Measurements from ENCODE around the gene SUMF2. TPM values are rescaled to one million over a fixed set of nuclear protein-coding genes. Genes with fewer than 3 reads are reported as not detected.

The SUMF2 gene
- total RNA-seq, 4 donors from 2014 or later: 119 to 170 (median 164) TPM

- Histone ChIP-seq H3K4me1 (no peaks in the 10 kb centered on the region), H3K27me3 (no peaks in the 10 kb centered on the region), H3K9me3 (no peaks in the 10 kb centered on the region), H3K36me3 (no peaks in the 10 kb centered on the region), H3K4me3 (replicated peaks in 1 of 3) (peak within 1 kb of the TSS; percentile 9 to 51 (median 36)), H3K27ac (peak within 1 kb of the TSS; percentile 36 to 67 (median 55))
- peak in 1 of 6 experiments; percentile 7 for TF ChIP-seq CTCF (IDR thresholded peaks at IDR 0.05)
- peak in 1 of 2 donors; percentile 58 for TF ChIP-seq POLR2A (IDR thresholded peaks at IDR 0.05)
- 4 to 13% methylated on average over 9 to 12 of the region's 65 CpGs for WGBS, 2 donors
- intact Hi-C loops (cut with DNase I): no loop called here
- DNase-seq: peak; percentile 72 to 79
Measured at GRCh38 chr7:56115852-56116538, 51.9 kb downstream of the SUMF2 start, which contains the start of gene NUPR2. Gene NUPR2 (minus strand): TSS chr7:56116417. CDS start chr7:56116314, 103 bp downstream.

- intact Hi-C loops (cut with DNase I): no loop called here
- Histone ChIP-seq H3K27ac (no peak overlapping the region), H3K4me3 (replicated peaks in 1 of 3) (no peak overlapping the region), H3K9me3 (no peaks in the 10 kb centered on the region), H3K4me1 (peaks cover 4 to 14% of the 10 kb centered on the region in 2 donors), H3K36me3 (no peaks in the 10 kb centered on the region), H3K27me3 (no peaks in the 10 kb centered on the region)
- no peak for TF ChIP-seq CTCF (IDR thresholded peaks at IDR 0.05)
- no peak for TF ChIP-seq POLR2A (IDR thresholded peaks at IDR 0.05)
- DNase-seq: no peak
- 90 to 91% methylated on average over 6 of the region's 6 CpGs for WGBS, 2 donors
Measured at GRCh38 chr7:56121440-56121839, 57.4 kb downstream of the SUMF2 start.

GRCh38 chr7:56124981-56125380, 60.9 kb downstream of the SUMF2 start:
- TF ChIP-seq CTCF (IDR thresholded peaks at IDR 0.05): no peak
- no peak for TF ChIP-seq POLR2A (IDR thresholded peaks at IDR 0.05)
- H3K4me1 ChIP-seq: peaks cover 4 to 14% of the 10 kb centered on the region in 2 donors
- 21 to 48% methylated on average over 3 to 5 of the region's 6 CpGs for WGBS, 2 donors
- no peaks in the 10 kb centered on the region for H3K27me3 ChIP-seq
- H3K4me3 ChIP-seq (replicated peaks in 1 of 3): no peak overlapping the region
- intact Hi-C loops (cut with DNase I): no loop called here
- DNase-seq: peak; percentile 55 to 64
- no peaks in the 10 kb centered on the region for H3K9me3 ChIP-seq
- H3K36me3 ChIP-seq: no peaks in the 10 kb centered on the region
- no peak overlapping the region for H3K27ac ChIP-seq

- intact Hi-C loops (cut with DNase I): no loop called here
- 81 to 87% methylated on average over 8 of the region's 8 CpGs for WGBS, 2 donors
Measured at GRCh38 chr7:56125831-56126230, 61.7 kb downstream of the SUMF2 start.

More at GRCh38 chr7:56125831-56126230, 61.7 kb downstream of the SUMF2 start:
- no peak for DNase-seq
- H3K27me3 ChIP-seq: no peaks in the 10 kb centered on the region
- no peaks in the 10 kb centered on the region for H3K9me3 ChIP-seq
- H3K4me1 ChIP-seq: peaks cover 4 to 14% of the 10 kb centered on the region in 2 donors
- no peak overlapping the region for H3K4me3 ChIP-seq (replicated peaks in 1 of 3)
- H3K27ac ChIP-seq: no peak overlapping the region
- no peak for TF ChIP-seq POLR2A (IDR thresholded peaks at IDR 0.05)
- TF ChIP-seq CTCF (IDR thresholded peaks at IDR 0.05): no peak
- no peaks in the 10 kb centered on the region for H3K36me3 ChIP-seq

Measured in thyroid gland (tissue), 4 donors.